Measurements from ENCODE around the gene KLHL18. TPM values are rescaled to one million over a fixed set of nuclear protein-coding genes. Genes with fewer than 3 reads are reported as not detected.
"Not testable (repeated sequence)": the region's sequence is repeated elsewhere in the genome, so short reads cannot be mapped to it uniquely, and the experiment has no call there.

KLHL18 gene
- total RNA-seq, 2 experiments from 2014 or later = 28.8 to 32.6 TPM

GRCh38 chr3:47313341-47314055 lies 30.8 kb downstream of the KLHL18 start:
- Mint-ChIP-seq H3K36me3 (ENCODE audit: low read depth) (peaks cover 8% of the 10 kb centered on the region), H3K27ac (no peak overlapping the region), H3K27me3 (no peaks in the 10 kb centered on the region), H3K4me1 (ENCODE audit: low read depth) (peaks cover 6% of the 10 kb centered on the region), H3K9me3 (no peaks in the 10 kb centered on the region), H3K4me3 (no peak overlapping the region)
- ATAC-seq (no peak), DNase-seq (no peak)
- ChIA-PET POLR2A (interaction anchor here (0.9 to 1.0 kb wide), 2 partner anchors 14 to 17 kb away, joined by 3 read pairs; no protein-coding TSS in a partner anchor), CTCF (interaction anchor here (1.1 to 3.0 kb wide), 2 partner anchors 11 to 149 kb away, joined by 3 to 28 read pairs; no protein-coding TSS in a partner anchor)
- intact Hi-C loops (cut with micrococcal nuclease) = no loop called here
- TF ChIP-seq, protein P1, sequence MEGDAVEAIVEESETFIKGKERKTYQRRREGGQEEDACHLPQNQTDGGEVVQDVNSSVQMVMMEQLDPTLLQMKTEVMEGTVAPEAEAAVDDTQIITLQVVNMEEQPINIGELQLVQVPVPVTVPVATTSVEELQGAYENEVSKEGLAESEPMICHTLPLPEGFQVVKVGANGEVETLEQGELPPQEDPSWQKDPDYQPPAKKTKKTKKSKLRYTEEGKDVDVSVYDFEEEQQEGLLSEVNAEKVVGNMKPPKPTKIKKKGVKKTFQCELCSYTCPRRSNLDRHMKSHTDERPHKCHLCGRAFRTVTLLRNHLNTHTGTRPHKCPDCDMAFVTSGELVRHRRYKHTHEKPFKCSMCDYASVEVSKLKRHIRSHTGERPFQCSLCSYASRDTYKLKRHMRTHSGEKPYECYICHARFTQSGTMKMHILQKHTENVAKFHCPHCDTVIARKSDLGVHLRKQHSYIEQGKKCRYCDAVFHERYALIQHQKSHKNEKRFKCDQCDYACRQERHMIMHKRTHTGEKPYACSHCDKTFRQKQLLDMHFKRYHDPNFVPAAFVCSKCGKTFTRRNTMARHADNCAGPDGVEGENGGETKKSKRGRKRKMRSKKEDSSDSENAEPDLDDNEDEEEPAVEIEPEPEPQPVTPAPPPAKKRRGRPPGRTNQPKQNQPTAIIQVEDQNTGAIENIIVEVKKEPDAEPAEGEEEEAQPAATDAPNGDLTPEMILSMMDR (IDR thresholded peaks at IDR 0.05) = no peak

DNA sequence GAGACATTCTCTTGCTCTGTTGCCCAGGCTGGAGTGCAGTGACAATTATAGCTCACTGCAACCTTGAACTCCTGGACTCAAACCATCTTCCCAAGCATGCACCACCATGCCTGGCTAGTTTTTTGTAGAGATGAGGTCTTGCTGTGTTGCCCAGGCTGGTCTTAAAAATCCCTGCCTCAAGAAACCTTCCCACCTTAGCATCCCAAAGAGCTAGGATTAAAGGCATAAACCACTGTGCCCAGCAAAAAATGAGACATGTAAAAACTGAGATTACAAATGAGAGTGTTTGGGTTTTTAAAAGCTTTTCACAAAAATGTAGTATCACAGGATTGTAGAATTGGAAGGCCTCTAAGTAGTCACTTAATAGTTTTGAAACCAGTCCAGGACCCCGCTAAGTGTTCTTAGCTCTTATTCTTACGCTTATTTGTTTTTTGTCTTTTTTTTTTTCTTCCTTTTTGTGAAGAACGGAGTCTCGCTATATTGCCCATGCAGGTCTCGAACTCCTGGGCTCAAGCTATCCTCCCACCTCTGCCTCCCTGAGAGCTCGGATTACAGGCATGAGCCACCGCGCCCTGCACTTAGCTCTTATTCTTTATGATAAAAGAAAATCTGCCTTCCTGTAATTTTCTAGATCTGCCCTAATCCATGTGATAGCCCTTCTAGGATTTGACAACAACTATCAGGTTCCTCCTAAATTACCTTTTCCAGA lies 31.5 kb downstream of the KLHL18 start:
- Mint-ChIP-seq H3K9me3 (no peaks in the 10 kb centered on the region), H3K36me3 (ENCODE audit: low read depth) (peaks cover 8% of the 10 kb centered on the region), H3K27me3 (no peaks in the 10 kb centered on the region), H3K4me1 (ENCODE audit: low read depth) (peaks cover 6% of the 10 kb centered on the region), H3K4me3 (no peak overlapping the region), H3K27ac (no peak overlapping the region)
- ChIA-PET CTCF (interaction anchor here (1.1 to 3.0 kb wide), 2 partner anchors 10 to 150 kb away, joined by 3 to 28 read pairs; no protein-coding TSS in a partner anchor), POLR2A (interaction anchor here (0.9 to 1.0 kb wide), 2 partner anchors 13 to 16 kb away, joined by 3 read pairs; no protein-coding TSS in a partner anchor)
- no peak for DNase-seq
- intact Hi-C loops (cut with micrococcal nuclease) = no loop called here
- no peak for ATAC-seq
- TF ChIP-seq, protein P1 (IDR thresholded peaks at IDR 0.05) = no peak

DNA sequence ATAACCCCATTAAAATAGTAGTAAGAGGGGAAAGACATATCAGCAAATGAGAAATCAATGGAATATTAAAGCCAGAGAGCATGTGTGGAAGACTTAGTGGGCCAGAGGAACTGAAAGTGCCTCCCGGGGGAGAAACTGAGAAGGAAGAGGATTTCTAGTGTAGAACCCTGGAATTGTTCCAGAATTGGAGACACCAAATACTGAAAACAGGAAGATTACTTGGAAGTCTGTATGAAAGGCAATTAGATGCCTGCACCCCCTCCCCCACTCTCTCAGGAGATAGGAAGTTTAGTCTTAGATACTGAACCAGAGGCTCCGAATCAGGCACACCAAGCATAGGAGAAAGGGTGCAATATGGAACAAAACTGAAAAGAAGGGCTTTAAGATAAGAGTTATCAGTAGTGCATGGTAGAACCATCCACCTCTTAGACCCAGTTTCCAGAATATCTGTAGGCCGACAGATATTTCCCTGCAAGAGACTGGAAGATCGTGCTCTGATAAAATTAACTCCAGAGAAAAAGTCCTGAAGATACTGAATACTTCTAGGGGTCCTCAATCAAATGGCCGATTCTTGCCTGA lies 32.4 kb downstream of the KLHL18 start:
- CTCF ChIA-PET = interaction anchor here (3.0 kb wide), 1 partner anchor 9 kb away, joined by 28 read pairs; no protein-coding TSS in a partner anchor
- H3K9me3 Mint-ChIP-seq = no peaks in the 10 kb centered on the region
- H3K27me3 Mint-ChIP-seq = no peaks in the 10 kb centered on the region
- H3K36me3 Mint-ChIP-seq (ENCODE audit: low read depth) = peaks cover 8% of the 10 kb centered on the region
- H3K4me3 Mint-ChIP-seq = no peak overlapping the region
- ATAC-seq = no peak
- no peak overlapping the region for H3K27ac Mint-ChIP-seq
- peaks cover 5% of the 10 kb centered on the region for H3K4me1 Mint-ChIP-seq (ENCODE audit: low read depth)
- intact Hi-C loops (cut with micrococcal nuclease) = no loop called here
- TF ChIP-seq, protein P1 (IDR thresholded peaks at IDR 0.05) = no peak
- no peak for DNase-seq
- POLR2A ChIA-PET = no interaction called here

DNA sequence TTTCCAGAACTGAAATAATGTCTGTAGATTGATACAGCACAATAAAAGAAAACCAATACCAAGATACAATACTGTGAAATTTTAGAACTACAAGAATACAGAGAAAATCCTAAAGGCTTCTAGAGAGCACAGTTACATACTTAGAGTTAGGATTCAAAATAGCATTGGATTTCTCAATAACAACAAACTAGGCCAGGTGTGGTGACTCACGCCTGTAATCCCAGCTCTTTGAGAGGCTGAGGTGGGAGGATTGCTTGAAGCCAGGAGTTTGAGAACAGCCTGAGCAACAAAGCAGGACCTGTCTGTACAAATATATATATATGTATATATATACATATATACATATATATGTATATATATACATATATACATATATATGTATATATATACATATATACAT lies 33.4 kb downstream of the KLHL18 start:
- H3K9me3 Mint-ChIP-seq; H3K4me3 Mint-ChIP-seq; H3K36me3 Mint-ChIP-seq (ENCODE audit: low read depth); H3K4me1 Mint-ChIP-seq (ENCODE audit: low read depth); ATAC-seq; H3K27me3 Mint-ChIP-seq; H3K27ac Mint-ChIP-seq; intact Hi-C loops (cut with micrococcal nuclease); CTCF ChIA-PET; POLR2A ChIA-PET; DNase-seq: not testable (repeated sequence)

GRCh38 chr3:47318916-47319315 lies 36.2 kb downstream of the KLHL18 start:
- Mint-ChIP-seq H3K27me3 (no peaks in the 10 kb centered on the region), H3K9me3 (no peaks in the 10 kb centered on the region), H3K36me3 (ENCODE audit: low read depth) (peaks cover 20% of the 10 kb centered on the region), H3K27ac (no peak overlapping the region), H3K4me3 (no peak overlapping the region), H3K4me1 (ENCODE audit: low read depth) (peaks cover 4% of the 10 kb centered on the region)
- no peak for ATAC-seq
- no peak for DNase-seq
- CTCF ChIA-PET = interaction anchor here (1.4 kb wide), 1 partner anchor 68 kb away, joined by 3 read pairs; no protein-coding TSS in a partner anchor
- POLR2A ChIA-PET = no interaction called here
- intact Hi-C loops (cut with micrococcal nuclease) = no loop called here
- TF ChIP-seq, protein P1 (IDR thresholded peaks at IDR 0.05) = no peak
